DOHH2 (cell line): ENCODE results near the gene SLC35F1.

Experiments used
- CTCF ChIP-seq: fragments of 200-600 bp; sonication (generic); IDR thresholded peaks from one replicate; pipeline ENCODE4 v1.5.1; 2014; ENCODE audit warnings: antibody characterized with exemption, mild to moderate bottlenecking, low read depth, low read length; ENCODE audit not compliant: poor library complexity, severe bottlenecking
- EZH2phosphoT487 ChIP-seq: fragments of 200-600 bp; sonication (generic); IDR thresholded peaks from 2 replicates; pipeline ENCODE4 v1.6.1; 2017; ENCODE audit warnings: borderline replicate concordance, mild to moderate bottlenecking, antibody characterized with exemption, low read length, moderate library complexity, mixed read lengths

- no peak for TF ChIP-seq CTCF
- TF ChIP-seq EZH2phosphoT487, result no peak
Measured at GRCh38 chr6:117919275-117919674, 12.2 kb downstream of the SLC35F1 start.
